ENCODE data around the gene BRI3. TPM values are rescaled to one million over a fixed set of nuclear protein-coding genes. Genes with fewer than 3 reads are reported as not detected.

The BRI3 gene
- total and polyA plus RNA-seq, 2 of the 13 experiments (the other 11 are each of a cell fraction or from before 2014, with no cell fraction given) = 54.0 to 103 TPM

GRCh38 chr7:98251601-98252424 lies 29.7 kb upstream of the BRI3 start, which contains the start of gene TECPR1 (continued):
- peak; percentile 100 for TF ChIP-seq THRA (CRISPR knock-in tag; IDR thresholded peaks at IDR 0.05; ENCODE audit: borderline replicate concordance)
- TF ChIP-seq MZF1 (CRISPR knock-in tag; IDR thresholded peaks at IDR 0.05; ENCODE audit: borderline replicate concordance) = no peak
- peak; percentile 91 for TF ChIP-seq ELF1 (CRISPR knock-in tag; IDR thresholded peaks at IDR 0.05)
- no peak for TF ChIP-seq ZNF766 (CRISPR knock-in tag; IDR thresholded peaks at IDR 0.05; ENCODE audit: borderline replicate concordance)
- TF ChIP-seq ZNF7 (CRISPR knock-in tag; IDR thresholded peaks at IDR 0.05) = no peak
- no peak for TF ChIP-seq ZNF251 (CRISPR knock-in tag; IDR thresholded peaks at IDR 0.05)
- TF ChIP-seq ZSCAN5A (CRISPR knock-in tag; IDR thresholded peaks at IDR 0.05; ENCODE audit: borderline replicate concordance) = no peak
- no peak for TF ChIP-seq POLR2AphosphoS2 (IDR thresholded peaks at IDR 0.05; ENCODE audit: low read depth, low read length)
- TF ChIP-seq GATAD1 (CRISPR knock-in tag; IDR thresholded peaks at IDR 0.05) = peak; percentile 90
- 0 out of 2 replicates have a peak, but pooled peaks have one; percentile 50 for TF ChIP-seq NCOA1 (CRISPR knock-in tag; IDR thresholded peaks at IDR 0.05)
- TF ChIP-seq ETV5 (CRISPR knock-in tag; IDR thresholded peaks at IDR 0.05; ENCODE audit: borderline replicate concordance) = peak; percentile 76
- TF ChIP-seq ZNF883 (CRISPR knock-in tag; IDR thresholded peaks at IDR 0.05; ENCODE audit: not compliant biosample characterization) = peak; percentile 71
- TF ChIP-seq ZKSCAN1 (IDR thresholded peaks at IDR 0.05; ENCODE audit: low read length) = no peak
- no peak for TF ChIP-seq ISX (CRISPR knock-in tag; conservative IDR thresholded peaks at IDR 0.05)
- TF ChIP-seq FOXO4 (CRISPR knock-in tag; conservative IDR thresholded peaks at IDR 0.05) = no peak
- TF ChIP-seq ZMYM2 (CRISPR knock-in tag; IDR thresholded peaks at IDR 0.05) = no peak
- 0 out of 2 replicates have a peak, but pooled peaks have one; percentile 39 for TF ChIP-seq SMAD9 (CRISPR knock-in tag; IDR thresholded peaks at IDR 0.05)
- no peak for TF ChIP-seq MED8 (CRISPR knock-in tag; IDR thresholded peaks at IDR 0.05; ENCODE audit: insufficient replicate concordance)
- peak; percentile 95 for TF ChIP-seq ZNF275 (CRISPR knock-in tag; IDR thresholded peaks at IDR 0.05; ENCODE audit: borderline replicate concordance)
- no peak for TF ChIP-seq ZNF790 (CRISPR knock-in tag; IDR thresholded peaks at IDR 0.05; ENCODE audit: borderline replicate concordance)
- peak; percentile 16 for TF ChIP-seq TEAD3 (CRISPR knock-in tag; optimal IDR thresholded peaks at IDR 0.05; ENCODE audit: borderline replicate concordance)
- 0 out of 2 replicates have a peak, but pooled peaks have one; percentile 47 for TF ChIP-seq ZNF343 (CRISPR knock-in tag; IDR thresholded peaks at IDR 0.05)
- no peak for TF ChIP-seq TP53 (CRISPR knock-in tag; conservative IDR thresholded peaks at IDR 0.05)
- no peak for TF ChIP-seq KDM1A (CRISPR knock-in tag; IDR thresholded peaks at IDR 0.05)
- peak; percentile 90 for TF ChIP-seq KDM5B (CRISPR knock-in tag; IDR thresholded peaks at IDR 0.05; ENCODE audit: borderline replicate concordance)
